Endothelial cell of umbilical vein (primary cell): ENCODE data around the gene CCNG1.

Source experiments
- EZH2 ChIP-seq: IDR thresholded peaks from 2 replicates; pipeline ENCODE4 v1.6.1; 2012; ENCODE audit warnings: borderline replicate concordance, low read depth, mild to moderate bottlenecking, moderate library complexity, low read length, inconsistent platforms; ENCODE audit not compliant: severe bottlenecking
- JUN ChIP-seq: IDR thresholded peaks from 2 replicates; pipeline ENCODE4 v1.6.1; 2011; ENCODE audit warnings: borderline replicate concordance, low read depth; ENCODE audit not compliant: insufficient read length, insufficient read depth
- POLR2A ChIP-seq: IDR thresholded peaks from 2 replicates; pipeline ENCODE4 v1.6.1; 2012; ENCODE audit warnings: low read depth, mild to moderate bottlenecking, control low read depth, low read length
- POLR2AphosphoS5 ChIP-seq: IDR thresholded peaks from 2 replicates; pipeline ENCODE4 v1.6.1; 2012; ENCODE audit warnings: low read depth, mild to moderate bottlenecking, control low read depth, low read length, moderate library complexity; ENCODE audit not compliant: insufficient read depth
- TF ChIP-seq, protein P1 (sequence below), 2 donors: IDR thresholded peaks; 1 replicate in 1 of 2; 2 replicates in 1 of 2; pipeline ENCODE4 v1.5.1; 2011; ENCODE audit warnings: low read length in 2 of 2, mild to moderate bottlenecking in 2 of 2, moderate library complexity in 2 of 2, control low read depth in 1 of 2, inconsistent platforms in 1 of 2, low read depth in 1 of 2; ENCODE audit not compliant: insufficient read depth in 1 of 2; ENCODE audit errors: extremely low read depth in 1 of 2

- TF ChIP-seq, protein P1, sequence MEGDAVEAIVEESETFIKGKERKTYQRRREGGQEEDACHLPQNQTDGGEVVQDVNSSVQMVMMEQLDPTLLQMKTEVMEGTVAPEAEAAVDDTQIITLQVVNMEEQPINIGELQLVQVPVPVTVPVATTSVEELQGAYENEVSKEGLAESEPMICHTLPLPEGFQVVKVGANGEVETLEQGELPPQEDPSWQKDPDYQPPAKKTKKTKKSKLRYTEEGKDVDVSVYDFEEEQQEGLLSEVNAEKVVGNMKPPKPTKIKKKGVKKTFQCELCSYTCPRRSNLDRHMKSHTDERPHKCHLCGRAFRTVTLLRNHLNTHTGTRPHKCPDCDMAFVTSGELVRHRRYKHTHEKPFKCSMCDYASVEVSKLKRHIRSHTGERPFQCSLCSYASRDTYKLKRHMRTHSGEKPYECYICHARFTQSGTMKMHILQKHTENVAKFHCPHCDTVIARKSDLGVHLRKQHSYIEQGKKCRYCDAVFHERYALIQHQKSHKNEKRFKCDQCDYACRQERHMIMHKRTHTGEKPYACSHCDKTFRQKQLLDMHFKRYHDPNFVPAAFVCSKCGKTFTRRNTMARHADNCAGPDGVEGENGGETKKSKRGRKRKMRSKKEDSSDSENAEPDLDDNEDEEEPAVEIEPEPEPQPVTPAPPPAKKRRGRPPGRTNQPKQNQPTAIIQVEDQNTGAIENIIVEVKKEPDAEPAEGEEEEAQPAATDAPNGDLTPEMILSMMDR (IDR thresholded peaks at IDR 0.05; ENCODE audit: extremely low read depth in 1 of 2, insufficient read depth in 1 of 2, low read depth in 1 of 2, low read length in 2 of 2): peak; percentile 11 to 45
- no peak for TF ChIP-seq EZH2
- peak; percentile 91 for TF ChIP-seq POLR2AphosphoS5
- peak; percentile 95 for TF ChIP-seq POLR2A
- no peak for TF ChIP-seq JUN
Measured at GRCh38 chr5:163459819-163460561, 22.6 kb downstream of the CCNG1 start, which contains the start of gene NUDCD2.
